Neural cell (in vitro differentiated cells): ENCODE data around the gene HELZ2.

Experiments used
- CTCF ChIP-seq: fragments of 450-650 bp; IDR thresholded peaks from 2 replicates; pipeline ENCODE4 v1.5.1; 2014; ENCODE audit warnings: antibody characterized with exemption, mild to moderate bottlenecking, moderate library complexity; ENCODE audit not compliant: poor library complexity, severe bottlenecking
- EP300 ChIP-seq: fragments of 450-650 bp; conservative IDR thresholded peaks from 2 replicates; pipeline ENCODE4 v1.6.1; 2014; ENCODE audit warnings: antibody characterized with exemption, mild to moderate bottlenecking, moderate library complexity; ENCODE audit not compliant: poor library complexity, severe bottlenecking
- EZH2 ChIP-seq: fragments of 200-600, 300-800 bp; shearing (Covaris generic), sonication (generic); IDR thresholded peaks from 2 replicates; pipeline ENCODE4 v1.6.1; 2014; ENCODE audit warnings: antibody characterized with exemption, low read length, borderline replicate concordance, mild to moderate bottlenecking; ENCODE audit not compliant: insufficient read depth, poor library complexity, severe bottlenecking
- MXI1 ChIP-seq: fragments of 450-650 bp; conservative IDR thresholded peaks from 2 replicates; pipeline ENCODE4 v1.6.1; 2014; ENCODE audit warnings: antibody characterized with exemption, mild to moderate bottlenecking; ENCODE audit not compliant: poor library complexity, severe bottlenecking
- POLR2AphosphoS5 ChIP-seq: IDR thresholded peaks from 2 replicates; pipeline ENCODE4 v1.6.1; 2012
- RAD21 ChIP-seq: fragments of 450-650 bp; conservative IDR thresholded peaks from 2 replicates; pipeline ENCODE4 v1.6.1; 2014; ENCODE audit warnings: antibody characterized with exemption, mild to moderate bottlenecking, moderate library complexity
- SMC3 ChIP-seq: fragments of 450-650 bp; conservative IDR thresholded peaks from 2 replicates; pipeline ENCODE4 v1.6.1; 2014; ENCODE audit warnings: antibody characterized with exemption, mild to moderate bottlenecking, moderate library complexity; ENCODE audit not compliant: poor library complexity
- TAF1 ChIP-seq: IDR thresholded peaks from 2 replicates; pipeline ENCODE4 v1.6.1; 2012; ENCODE audit warnings: low read depth
- TF ChIP-seq, protein P1 (sequence below): IDR thresholded peaks from 2 replicates; pipeline ENCODE4 v1.6.1; 2012; ENCODE audit warnings: borderline replicate concordance

GRCh38 chr20:63539092-63539430, 35.0 kb downstream of the HELZ2 start:
- TF ChIP-seq CTCF (no peak), RAD21 (no peak), EZH2 (no peak), POLR2AphosphoS5 (no peak), TAF1 (no peak), EP300 (no peak), SMC3 (no peak), MXI1 (no peak)
- TF ChIP-seq, protein P1, sequence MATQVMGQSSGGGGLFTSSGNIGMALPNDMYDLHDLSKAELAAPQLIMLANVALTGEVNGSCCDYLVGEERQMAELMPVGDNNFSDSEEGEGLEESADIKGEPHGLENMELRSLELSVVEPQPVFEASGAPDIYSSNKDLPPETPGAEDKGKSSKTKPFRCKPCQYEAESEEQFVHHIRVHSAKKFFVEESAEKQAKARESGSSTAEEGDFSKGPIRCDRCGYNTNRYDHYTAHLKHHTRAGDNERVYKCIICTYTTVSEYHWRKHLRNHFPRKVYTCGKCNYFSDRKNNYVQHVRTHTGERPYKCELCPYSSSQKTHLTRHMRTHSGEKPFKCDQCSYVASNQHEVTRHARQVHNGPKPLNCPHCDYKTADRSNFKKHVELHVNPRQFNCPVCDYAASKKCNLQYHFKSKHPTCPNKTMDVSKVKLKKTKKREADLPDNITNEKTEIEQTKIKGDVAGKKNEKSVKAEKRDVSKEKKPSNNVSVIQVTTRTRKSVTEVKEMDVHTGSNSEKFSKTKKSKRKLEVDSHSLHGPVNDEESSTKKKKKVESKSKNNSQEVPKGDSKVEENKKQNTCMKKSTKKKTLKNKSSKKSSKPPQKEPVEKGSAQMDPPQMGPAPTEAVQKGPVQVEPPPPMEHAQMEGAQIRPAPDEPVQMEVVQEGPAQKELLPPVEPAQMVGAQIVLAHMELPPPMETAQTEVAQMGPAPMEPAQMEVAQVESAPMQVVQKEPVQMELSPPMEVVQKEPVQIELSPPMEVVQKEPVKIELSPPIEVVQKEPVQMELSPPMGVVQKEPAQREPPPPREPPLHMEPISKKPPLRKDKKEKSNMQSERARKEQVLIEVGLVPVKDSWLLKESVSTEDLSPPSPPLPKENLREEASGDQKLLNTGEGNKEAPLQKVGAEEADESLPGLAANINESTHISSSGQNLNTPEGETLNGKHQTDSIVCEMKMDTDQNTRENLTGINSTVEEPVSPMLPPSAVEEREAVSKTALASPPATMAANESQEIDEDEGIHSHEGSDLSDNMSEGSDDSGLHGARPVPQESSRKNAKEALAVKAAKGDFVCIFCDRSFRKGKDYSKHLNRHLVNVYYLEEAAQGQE = no peak
